ENCODE data around the gene TMEM169. TPM values are rescaled to one million over a fixed set of nuclear protein-coding genes. Genes with fewer than 3 reads are reported as not detected.

Gene TMEM169
- total RNA-seq, 2 donors from 2014 or later = not detected

GRCh38 chr2:216041438-216041837 is 40.3 kb upstream of the TMEM169 start:
- TF ChIP-seq, protein P1, sequence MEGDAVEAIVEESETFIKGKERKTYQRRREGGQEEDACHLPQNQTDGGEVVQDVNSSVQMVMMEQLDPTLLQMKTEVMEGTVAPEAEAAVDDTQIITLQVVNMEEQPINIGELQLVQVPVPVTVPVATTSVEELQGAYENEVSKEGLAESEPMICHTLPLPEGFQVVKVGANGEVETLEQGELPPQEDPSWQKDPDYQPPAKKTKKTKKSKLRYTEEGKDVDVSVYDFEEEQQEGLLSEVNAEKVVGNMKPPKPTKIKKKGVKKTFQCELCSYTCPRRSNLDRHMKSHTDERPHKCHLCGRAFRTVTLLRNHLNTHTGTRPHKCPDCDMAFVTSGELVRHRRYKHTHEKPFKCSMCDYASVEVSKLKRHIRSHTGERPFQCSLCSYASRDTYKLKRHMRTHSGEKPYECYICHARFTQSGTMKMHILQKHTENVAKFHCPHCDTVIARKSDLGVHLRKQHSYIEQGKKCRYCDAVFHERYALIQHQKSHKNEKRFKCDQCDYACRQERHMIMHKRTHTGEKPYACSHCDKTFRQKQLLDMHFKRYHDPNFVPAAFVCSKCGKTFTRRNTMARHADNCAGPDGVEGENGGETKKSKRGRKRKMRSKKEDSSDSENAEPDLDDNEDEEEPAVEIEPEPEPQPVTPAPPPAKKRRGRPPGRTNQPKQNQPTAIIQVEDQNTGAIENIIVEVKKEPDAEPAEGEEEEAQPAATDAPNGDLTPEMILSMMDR (IDR thresholded peaks at IDR 0.05) = no peak

DNA sequence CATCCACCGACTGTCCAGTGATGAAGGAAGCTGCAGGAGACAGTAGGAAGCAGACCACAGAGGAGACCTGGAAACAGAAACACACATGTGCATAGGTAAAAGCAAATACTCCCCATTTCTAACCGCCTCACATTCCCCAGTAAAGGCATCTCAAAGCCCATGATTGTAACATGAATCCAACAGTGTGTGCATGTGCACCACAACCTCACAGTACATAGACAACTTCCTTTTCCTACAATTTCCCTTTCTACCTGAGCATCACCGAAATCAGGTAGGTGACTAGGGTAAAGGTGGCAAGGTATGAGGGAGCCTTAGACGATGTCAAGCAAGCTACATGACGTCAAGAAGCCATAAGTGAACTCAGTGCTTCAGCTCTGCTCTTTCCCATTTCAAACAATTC is 37.8 kb upstream of the TMEM169 start:
- H3K4me3 ChIP-seq = no peak overlapping the region
- no peak overlapping the region for H3K27ac ChIP-seq
- H3K27me3 ChIP-seq (replicated peaks; ENCODE audit: insufficient read depth) = no peaks in the 10 kb centered on the region
- no peaks in the 10 kb centered on the region for H3K36me3 ChIP-seq
- H3K9me3 ChIP-seq = no peaks in the 10 kb centered on the region
- TF ChIP-seq, protein P1 (IDR thresholded peaks at IDR 0.05) = no peak
- DNase-seq (ENCODE audit: low spot score) = no peak
- ATAC-seq (ENCODE audit: insufficient number of reproducible peaks, low FRiP score, low read depth) = no peak
- H3K4me1 ChIP-seq (ENCODE audit: control insufficient read depth in 1 of 2, low read depth in 2 of 2) = no peaks in the 10 kb centered on the region

More at GRCh38 chr2:216041438-216041837, 40.3 kb upstream of the TMEM169 start:
- no peak for ATAC-seq (ENCODE audit: insufficient number of reproducible peaks, low FRiP score, low read depth)
- no peaks in the 10 kb centered on the region for H3K9me3 ChIP-seq
- H3K27ac ChIP-seq = no peak overlapping the region
- no peak for DNase-seq (ENCODE audit: low spot score)
- H3K36me3 ChIP-seq = no peaks in the 10 kb centered on the region
- H3K4me3 ChIP-seq = no peak overlapping the region
- H3K27me3 ChIP-seq (replicated peaks; ENCODE audit: insufficient read depth) = no peaks in the 10 kb centered on the region
- no peaks in the 10 kb centered on the region for H3K4me1 ChIP-seq (ENCODE audit: control insufficient read depth in 1 of 2, low read depth in 2 of 2)

DNA sequence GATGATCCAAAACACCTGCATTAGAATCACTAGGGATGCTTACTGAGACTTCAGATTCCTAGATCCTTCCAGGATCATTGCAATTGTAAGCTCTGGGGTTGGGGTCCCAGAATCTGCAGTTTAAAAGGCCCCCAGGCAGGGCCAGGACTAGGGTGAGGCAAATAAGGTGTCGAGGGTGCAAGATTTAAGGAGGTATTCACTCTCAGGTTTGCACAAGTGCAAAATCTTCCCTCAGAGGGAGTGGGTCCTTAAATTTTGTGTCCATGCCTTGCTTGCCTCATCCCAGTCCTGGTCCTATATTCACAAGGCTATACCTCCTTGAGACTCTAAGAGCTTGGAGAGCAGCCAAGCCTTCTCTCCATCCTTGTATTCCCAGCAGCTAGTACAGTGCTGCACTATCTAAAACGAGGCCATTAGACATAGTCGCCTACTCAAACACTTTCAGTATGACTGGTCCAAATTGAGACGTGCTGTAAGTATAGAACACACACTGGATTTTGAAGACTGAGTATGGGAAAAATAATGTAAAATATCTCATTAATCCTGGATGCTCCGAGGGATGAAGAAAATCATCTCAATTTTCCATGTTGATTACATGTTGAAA is 36.7 kb upstream of the TMEM169 start:
- no peak overlapping the region for H3K4me3 ChIP-seq
- no peak overlapping the region for H3K27ac ChIP-seq
- H3K9me3 ChIP-seq = no peaks in the 10 kb centered on the region
- no peaks in the 10 kb centered on the region for H3K4me1 ChIP-seq (ENCODE audit: control insufficient read depth in 1 of 2, low read depth in 2 of 2)
- TF ChIP-seq, protein P1 (IDR thresholded peaks at IDR 0.05) = no peak
- no peaks in the 10 kb centered on the region for H3K36me3 ChIP-seq
- H3K27me3 ChIP-seq (replicated peaks; ENCODE audit: insufficient read depth) = no peaks in the 10 kb centered on the region
- ATAC-seq (ENCODE audit: insufficient number of reproducible peaks, low FRiP score, low read depth) = no peak
- DNase-seq (ENCODE audit: low spot score) = no peak

GRCh38 chr2:216047397-216047796 is 34.3 kb upstream of the TMEM169 start:
- DNase-seq (ENCODE audit: low spot score) = no peak
- TF ChIP-seq, protein P1 (IDR thresholded peaks at IDR 0.05) = no peak
- ATAC-seq (ENCODE audit: insufficient number of reproducible peaks, low FRiP score, low read depth) = no peak
- Histone ChIP-seq H3K4me3 (no peak overlapping the region), H3K27ac (no peak overlapping the region), H3K4me1 (ENCODE audit: control insufficient read depth in 1 of 2, low read depth in 2 of 2) (no peaks in the 10 kb centered on the region), H3K27me3 (replicated peaks; ENCODE audit: insufficient read depth) (no peaks in the 10 kb centered on the region), H3K9me3 (no peaks in the 10 kb centered on the region), H3K36me3 (no peaks in the 10 kb centered on the region)

GRCh38 chr2:216049452-216049851 is 32.3 kb upstream of the TMEM169 start:
- DNase-seq (ENCODE audit: low spot score) (no peak), ATAC-seq (ENCODE audit: insufficient number of reproducible peaks, low FRiP score, low read depth) (no peak)
- Histone ChIP-seq H3K4me1 (ENCODE audit: control insufficient read depth in 1 of 2, low read depth in 2 of 2) (no peaks in the 10 kb centered on the region), H3K36me3 (no peaks in the 10 kb centered on the region), H3K9me3 (no peaks in the 10 kb centered on the region), H3K4me3 (no peak overlapping the region), H3K27me3 (replicated peaks; ENCODE audit: insufficient read depth) (no peaks in the 10 kb centered on the region), H3K27ac (no peak overlapping the region)
- TF ChIP-seq, protein P1 (IDR thresholded peaks at IDR 0.05) = no peak
